DND-41 (cell line): ENCODE measurements around the gene ZNF277.
"Not testable (repeated sequence)": the region's sequence is repeated elsewhere in the genome, so short reads cannot be mapped to it uniquely, and the experiment has no call there.

Experiments
- ATAC-seq: fragments of 200-7000 bp; cut with Tn5 transposase; 3 replicates; pipeline ENCODE4 v1.9.1; 2021; ENCODE audit warnings: low read depth; ENCODE audit not compliant: insufficient read depth
- DNase-seq: peaks from one replicate; pipeline ENCODE4 v3.0.0-alpha.2; 2020
- H2AFZ ChIP-seq: 2 replicates; pipeline ENCODE4 v1.6.0; 2012; ENCODE audit warnings: low read depth, low read length
- H3K27ac ChIP-seq: 2 replicates; pipeline ENCODE4 v1.5.1; 2012; ENCODE audit warnings: low read length, inconsistent platforms
- H3K27me3 ChIP-seq: fragments of 200-600 bp; sonication (generic); 2 replicates; pipeline ENCODE4 v1.6.0; 2012; ENCODE audit warnings: low read length, mild to moderate bottlenecking, inconsistent platforms; ENCODE audit not compliant: insufficient read depth, poor library complexity
- H3K36me3 ChIP-seq: 2 replicates; pipeline ENCODE4 v1.5.1; 2012; ENCODE audit warnings: low read length, inconsistent platforms; ENCODE audit not compliant: insufficient read depth
- H3K4me1 ChIP-seq: 2 replicates; pipeline ENCODE4 v1.5.1; 2012; ENCODE audit warnings: mild to moderate bottlenecking, low read length; ENCODE audit not compliant: insufficient read depth
- H3K4me2 ChIP-seq: 2 replicates; pipeline ENCODE4 v1.6.0; 2012; ENCODE audit warnings: mild to moderate bottlenecking, moderate library complexity, low read length, inconsistent platforms; ENCODE audit not compliant: insufficient read depth
- H3K4me3 ChIP-seq, 2 experiments: fragments of 200-600 bp in 1 of 2; shearing (Covaris generic) in 1 of 2; 2 replicates each; pipeline ENCODE4 v1.5.1; 2012 to 2016; ENCODE audit warnings: inconsistent platforms in 2 of 2, low read length in 2 of 2, mild to moderate bottlenecking in 2 of 2, low read depth in 1 of 2, moderate library complexity in 1 of 2
- H3K79me2 ChIP-seq: 2 replicates; pipeline ENCODE4 v1.6.0; 2012; ENCODE audit warnings: low read length, inconsistent platforms; ENCODE audit not compliant: insufficient read depth
- H3K9ac ChIP-seq: 2 replicates; pipeline ENCODE4 v1.6.0; 2012; ENCODE audit warnings: low read depth, mild to moderate bottlenecking, inconsistent platforms, low read length, moderate library complexity
- H3K9me3 ChIP-seq: 2 replicates; pipeline ENCODE4 v1.5.1; 2012; ENCODE audit warnings: low read length, moderate library complexity, mild to moderate bottlenecking, inconsistent platforms; ENCODE audit not compliant: insufficient read depth, severe bottlenecking
- H4K20me1 ChIP-seq: 2 replicates; pipeline ENCODE4 v1.6.0; 2012; ENCODE audit warnings: low read length; ENCODE audit not compliant: insufficient read depth
- CTCF ChIP-seq: IDR thresholded peaks from 2 replicates; pipeline ENCODE4 v1.5.1; 2012; ENCODE audit warnings: borderline replicate concordance, low read length, moderate library complexity, mild to moderate bottlenecking; ENCODE audit not compliant: poor library complexity, severe bottlenecking; ENCODE audit errors: extremely low read depth
- EZH2 ChIP-seq: IDR thresholded peaks from 3 replicates; pipeline ENCODE4 v1.6.1; 2012; ENCODE audit warnings: borderline replicate concordance, low read depth, mild to moderate bottlenecking, moderate library complexity, low read length, inconsistent platforms; ENCODE audit not compliant: severe bottlenecking

Gene ZNF277

GRCh38 chr7:112306903-112307302 lies 100.4 kb downstream of the ZNF277 start:
- Histone ChIP-seq H3K9ac (no peak overlapping the region), H4K20me1 (no peaks in the 10 kb centered on the region), H3K9me3 (peaks cover 7% of the 10 kb centered on the region), H3K79me2 (no peaks in the 10 kb centered on the region), H3K4me3 (no peak overlapping the region), H3K4me1 (peaks cover 12% of the 10 kb centered on the region), H3K36me3 (peaks cover 16% of the 10 kb centered on the region; the same call in 1 of the 2 replicates), H2AFZ (no peak overlapping the region), H3K4me2 (no peak overlapping the region), H3K27ac (no peak overlapping the region), H3K27me3 (no peaks in the 10 kb centered on the region)
- ATAC-seq (no peak), DNase-seq (no peak)
- TF ChIP-seq CTCF (no peak), EZH2 (no peak)

- H3K27ac ChIP-seq: no peak overlapping the region
- H2AFZ ChIP-seq: no peak overlapping the region
- peaks cover 16% of the 10 kb centered on the region; the same call in 1 of the 2 replicates for H3K36me3 ChIP-seq
- H3K4me2 ChIP-seq: no peak overlapping the region
- ATAC-seq (no peak), DNase-seq (no peak)
- TF ChIP-seq CTCF (no peak), EZH2 (no peak)
- H4K20me1 ChIP-seq: no peaks in the 10 kb centered on the region
- no peak overlapping the region for H3K4me3 ChIP-seq
- peaks cover 6% of the 10 kb centered on the region for H3K4me1 ChIP-seq
- H3K9ac ChIP-seq: no peak overlapping the region
- H3K27me3 ChIP-seq: no peaks in the 10 kb centered on the region
- H3K9me3 ChIP-seq: peaks cover 7% of the 10 kb centered on the region
- H3K79me2 ChIP-seq: no peaks in the 10 kb centered on the region
Measured at GRCh38 chr7:112307506-112307905, 101.0 kb downstream of the ZNF277 start.

DNA sequence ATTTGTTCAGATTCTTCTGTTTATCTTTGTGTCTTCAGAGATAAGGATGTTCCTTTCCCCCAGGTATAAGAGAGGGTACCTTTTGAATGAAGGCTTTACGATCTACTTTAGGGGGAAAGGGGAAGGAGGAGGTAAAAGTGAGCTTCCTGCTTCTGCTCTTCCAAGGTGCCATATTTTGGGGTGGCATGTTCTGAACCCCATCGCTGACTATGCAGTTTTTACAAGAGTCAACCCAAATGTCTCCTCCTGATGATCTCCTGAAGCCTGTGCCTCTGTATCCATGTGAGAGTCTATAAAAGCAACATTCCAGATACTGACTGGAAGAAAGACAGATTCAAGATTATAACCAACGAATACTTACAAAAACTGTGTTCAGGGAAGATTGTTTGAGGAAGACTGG lies 102.5 kb downstream of the ZNF277 start:
- H3K4me2 ChIP-seq: no peak overlapping the region
- peaks cover 7% of the 10 kb centered on the region for H3K9me3 ChIP-seq
- H3K79me2 ChIP-seq: no peaks in the 10 kb centered on the region
- DNase-seq: no peak
- TF ChIP-seq CTCF: no peak
- no peak for TF ChIP-seq EZH2
- H3K27ac ChIP-seq: no peak overlapping the region
- H3K4me1 ChIP-seq: no peaks in the 10 kb centered on the region
- no peak for ATAC-seq
- no peak overlapping the region for H3K4me3 ChIP-seq
- H3K9ac ChIP-seq: no peak overlapping the region
- peaks cover 21% of the 10 kb centered on the region; the same call in 1 of the 2 replicates for H3K36me3 ChIP-seq
- no peak overlapping the region for H2AFZ ChIP-seq
- H3K27me3 ChIP-seq: no peaks in the 10 kb centered on the region
- H4K20me1 ChIP-seq: no peaks in the 10 kb centered on the region

DNA sequence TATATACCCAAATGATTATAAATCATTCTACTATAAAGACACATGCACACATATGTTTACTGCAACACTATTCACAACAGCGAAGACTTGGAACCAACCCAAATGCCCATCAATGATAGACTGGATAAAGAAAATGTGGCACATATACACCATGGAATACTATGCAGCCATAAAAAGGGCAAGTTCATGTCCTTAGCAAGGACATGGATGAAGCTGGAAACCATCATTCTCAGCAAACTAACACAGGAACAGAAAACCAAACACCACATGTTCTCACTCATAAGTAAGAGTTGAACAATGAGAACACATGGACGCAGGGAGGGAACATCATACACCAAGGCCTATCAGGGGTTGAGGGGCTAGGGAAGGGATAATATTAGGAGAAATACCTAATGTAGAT lies 110.3 kb downstream of the ZNF277 start:
- ATAC-seq, H3K4me1 ChIP-seq, DNase-seq, H3K4me2 ChIP-seq, H3K9me3 ChIP-seq, H3K9ac ChIP-seq, H3K27ac ChIP-seq, H3K79me2 ChIP-seq, H3K4me3 ChIP-seq, H2AFZ ChIP-seq, H4K20me1 ChIP-seq, H3K27me3 ChIP-seq: not testable (repeated sequence)
- peaks cover 32% of the 10 kb centered on the region; the same call in 1 of the 2 replicates for H3K36me3 ChIP-seq
